Measurements from ENCODE around the gene SOHLH2.

The SOHLH2 gene

GRCh38 chr13:36214163-36214921 lies at the start of gene SOHLH2:
Gene SOHLH2, minus strand, starts transcription at chr13:36214556. Its CDS starts 30 bp downstream, at chr13:36214526.
- DNase-seq (ENCODE audit: low read depth): no peak

- DNase-seq (ENCODE audit: low read depth): no peak
These were observed 47.6 kb upstream of the SOHLH2 start for GRCh38 chr13:36261976-36262375.

- DNase-seq (ENCODE audit: low read depth): no peak
These were observed 46.7 kb upstream of the SOHLH2 start for GRCh38 chr13:36261011-36261410.

- DNase-seq (ENCODE audit: low read depth): no peak
These were observed 45.2 kb upstream of the SOHLH2 start for GRCh38 chr13:36259361-36260137.

- DNase-seq (ENCODE audit: low read depth): no peak
These were observed 44.5 kb upstream of the SOHLH2 start for GRCh38 chr13:36258831-36259230.

GRCh38 chr13:36251526-36251925 lies 37.2 kb upstream of the SOHLH2 start:
- no peak for DNase-seq (ENCODE audit: low read depth)

- DNase-seq (ENCODE audit: low read depth): no peak
These were observed 36.7 kb upstream of the SOHLH2 start for GRCh38 chr13:36251017-36251416.

- DNase-seq (ENCODE audit: low read depth): no peak
These were observed 34.3 kb upstream of the SOHLH2 start for GRCh38 chr13:36248700-36249099.

- no peak for DNase-seq (ENCODE audit: low read depth)
These were observed 30.6 kb upstream of the SOHLH2 start for GRCh38 chr13:36244990-36245389.

- DNase-seq (ENCODE audit: low read depth): no peak
These were observed 29.7 kb upstream of the SOHLH2 start for GRCh38 chr13:36244073-36244472.

- DNase-seq (ENCODE audit: low read depth): no peak
These were observed 28.4 kb upstream of the SOHLH2 start for GRCh38 chr13:36242761-36243160.

GRCh38 chr13:36231236-36231635 lies 16.9 kb upstream of the SOHLH2 start:
- DNase-seq (ENCODE audit: low read depth): no peak

GRCh38 chr13:36224730-36225129 lies 10.4 kb upstream of the SOHLH2 start:
- no peak for DNase-seq (ENCODE audit: low read depth)

- DNase-seq (ENCODE audit: low read depth): no peak
These were observed 5.5 kb upstream of the SOHLH2 start for GRCh38 chr13:36219883-36220282.

GRCh38 chr13:36217456-36217855 lies 3.1 kb upstream of the SOHLH2 start:
- no peak for DNase-seq (ENCODE audit: low read depth)

GRCh38 chr13:36212789-36213188 lies 1.6 kb downstream of the SOHLH2 start:
- DNase-seq (ENCODE audit: low read depth): no peak

- DNase-seq (ENCODE audit: low read depth): no peak
These were observed 2.8 kb downstream of the SOHLH2 start for GRCh38 chr13:36211567-36211966.

- DNase-seq (ENCODE audit: low read depth): no peak
These were observed 3.6 kb downstream of the SOHLH2 start for GRCh38 chr13:36210738-36211137.

- DNase-seq (ENCODE audit: low read depth): no peak
These were observed 6.7 kb downstream of the SOHLH2 start for GRCh38 chr13:36207672-36208071.

GRCh38 chr13:36193151-36193855 lies 21.1 kb downstream of the SOHLH2 start:
- no peak for DNase-seq (ENCODE audit: low read depth)

GRCh38 chr13:36192166-36192565 lies 22.2 kb downstream of the SOHLH2 start:
- no peak for DNase-seq (ENCODE audit: low read depth)

- no peak for DNase-seq (ENCODE audit: low read depth)
These were observed 23.6 kb downstream of the SOHLH2 start for GRCh38 chr13:36190771-36191170.

GRCh38 chr13:36188441-36188840 lies 25.9 kb downstream of the SOHLH2 start:
- no peak for DNase-seq (ENCODE audit: low read depth)
